Fibroblast of pulmonary artery (primary cell): ENCODE data around the gene TTC39A.

Source experiments
- DNase-seq: peaks from one replicate; pipeline ENCODE4 v3.0.0-alpha.2; 2010; ENCODE audit warnings: low read depth
- H3K4me3 ChIP-seq: replicated peaks from 2 replicates; pipeline ENCODE4 v1.5.1; 2011; ENCODE audit warnings: low read depth, mild to moderate bottlenecking, control low read depth, low read length, moderate library complexity
- TF ChIP-seq, protein P1 (sequence below): IDR thresholded peaks from 2 replicates; pipeline ENCODE4 v1.5.1; 2011; ENCODE audit warnings: mild to moderate bottlenecking, control low read depth, low read length, inconsistent platforms; ENCODE audit errors: missing control alignments

Gene TTC39A

GRCh38 chr1:51355382-51355781, 25.0 kb upstream of the TTC39A start:
- H3K4me3 ChIP-seq: no peak overlapping the region
- DNase-seq: no peak
- TF ChIP-seq, protein P1, sequence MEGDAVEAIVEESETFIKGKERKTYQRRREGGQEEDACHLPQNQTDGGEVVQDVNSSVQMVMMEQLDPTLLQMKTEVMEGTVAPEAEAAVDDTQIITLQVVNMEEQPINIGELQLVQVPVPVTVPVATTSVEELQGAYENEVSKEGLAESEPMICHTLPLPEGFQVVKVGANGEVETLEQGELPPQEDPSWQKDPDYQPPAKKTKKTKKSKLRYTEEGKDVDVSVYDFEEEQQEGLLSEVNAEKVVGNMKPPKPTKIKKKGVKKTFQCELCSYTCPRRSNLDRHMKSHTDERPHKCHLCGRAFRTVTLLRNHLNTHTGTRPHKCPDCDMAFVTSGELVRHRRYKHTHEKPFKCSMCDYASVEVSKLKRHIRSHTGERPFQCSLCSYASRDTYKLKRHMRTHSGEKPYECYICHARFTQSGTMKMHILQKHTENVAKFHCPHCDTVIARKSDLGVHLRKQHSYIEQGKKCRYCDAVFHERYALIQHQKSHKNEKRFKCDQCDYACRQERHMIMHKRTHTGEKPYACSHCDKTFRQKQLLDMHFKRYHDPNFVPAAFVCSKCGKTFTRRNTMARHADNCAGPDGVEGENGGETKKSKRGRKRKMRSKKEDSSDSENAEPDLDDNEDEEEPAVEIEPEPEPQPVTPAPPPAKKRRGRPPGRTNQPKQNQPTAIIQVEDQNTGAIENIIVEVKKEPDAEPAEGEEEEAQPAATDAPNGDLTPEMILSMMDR: no peak

GRCh38 chr1:51354416-51354815, 24.1 kb upstream of the TTC39A start:
- TF ChIP-seq, protein P1: no peak
- no peak for DNase-seq
- H3K4me3 ChIP-seq: no peak overlapping the region

- TF ChIP-seq, protein P1: no peak
- DNase-seq: no peak
Measured at GRCh38 chr1:51351907-51352306, 21.5 kb upstream of the TTC39A start.

GRCh38 chr1:51349862-51350261, 19.5 kb upstream of the TTC39A start:
- DNase-seq: no peak
- TF ChIP-seq, protein P1: no peak
- no peak overlapping the region for H3K4me3 ChIP-seq

More at GRCh38 chr1:51351907-51352306, 21.5 kb upstream of the TTC39A start:
- no peak overlapping the region for H3K4me3 ChIP-seq

GRCh38 chr1:51348147-51348527, 17.8 kb upstream of the TTC39A start:
- DNase-seq: no peak
- TF ChIP-seq, protein P1: no peak
- no peak overlapping the region for H3K4me3 ChIP-seq

- H3K4me3 ChIP-seq: no peak overlapping the region
- DNase-seq: no peak
- TF ChIP-seq, protein P1: no peak
Measured at GRCh38 chr1:51347398-51348146, 17.2 kb upstream of the TTC39A start.
